B cell (primary cell): Measurements from ENCODE around the gene SEC61B. TPM values are rescaled to one million over a fixed set of nuclear protein-coding genes. Genes with fewer than 3 reads are reported as not detected.
"Not testable (repeated sequence)": the region's sequence is repeated elsewhere in the genome, so short reads cannot be mapped to it uniquely, and the experiment has no call there.

ENCODE experiments used
- ATAC-seq: fragments of 200-7000 bp; cut with Tn5 transposase; one replicate; pipeline ENCODE4 v1.10.0; 2021; ENCODE audit warnings: low read depth, mild to moderate bottlenecking, moderate number of reproducible peaks, moderate library complexity
- CTCF ChIA-PET: fragments of 350-600 bp; sonication (Branson Sonifier 250); formaldehyde crosslinking; loops from one replicate; lab custom pipeline; 2021; ENCODE audit warnings: antibody characterized with exemption, inconsistent platforms; lab: Charles Lee
- POLR2A ChIA-PET: fragments of 350-600 bp; sonication (Branson Sonifier 250); formaldehyde crosslinking; loops from one replicate; lab custom pipeline; 2021; ENCODE audit warnings: antibody characterized with exemption; lab: Charles Lee
- DNase-seq: peaks from one replicate; pipeline ENCODE4 v3.0.0; 2013
- H2AFZ ChIP-seq: 2 replicates; pipeline ENCODE4 v1.6.1; 2012; ENCODE audit warnings: mild to moderate bottlenecking, low read depth, low read length; ENCODE audit not compliant: insufficient read depth, poor library complexity, severe bottlenecking
- H3K27ac ChIP-seq, 2 donors: 1 replicate in 1 of 2; 2 replicates in 1 of 2; pipeline ENCODE4 v1.5.1; 2012 to 2013; ENCODE audit warnings: low read length in 2 of 2, mild to moderate bottlenecking in 2 of 2, moderate library complexity in 1 of 2
- H3K27me3 ChIP-seq, 4 experiments: fragments of 200-600 bp in 1 of 4; sonication (generic) in 1 of 4; replicated peaks in 1 of 4; 1 replicate in 2 of 4; 2 replicates in 2 of 4; pipeline versions ENCODE4 v1.6.1 to v1.7.0; 2013 to 2016; ENCODE audit warnings: low read length in 3 of 4, mild to moderate bottlenecking in 2 of 4, mixed read lengths in 1 of 4, moderate library complexity in 1 of 4; ENCODE audit not compliant: insufficient read depth in 4 of 4, control insufficient read depth in 3 of 4; ENCODE audit errors: control extremely low read depth in 1 of 4
- H3K36me3 ChIP-seq, 2 experiments: replicated peaks in 1 of 2; 1 replicate in 1 of 2; 2 replicates in 1 of 2; pipeline versions ENCODE4 v1.6.1 to v1.7.1; 2013; ENCODE audit warnings: low read length in 1 of 2; ENCODE audit not compliant: insufficient read depth in 2 of 2, control insufficient read depth in 1 of 2; ENCODE audit errors: control extremely low read depth in 1 of 2, extremely low read depth in 1 of 2
- H3K4me1 ChIP-seq, 2 donors: fragments of 200-600 bp in 1 of 2; sonication (generic) in 1 of 2; 1 replicate in 1 of 2; 2 replicates in 1 of 2; pipeline versions ENCODE4 v1.5.1 to v1.6.1; 2013 to 2017; ENCODE audit warnings: low read length in 2 of 2; ENCODE audit not compliant: control insufficient read depth in 2 of 2, insufficient read depth in 2 of 2
- H3K4me2 ChIP-seq: replicated peaks from 2 replicates; pipeline ENCODE3; 2012; ENCODE audit warnings: mild to moderate bottlenecking, low read depth, low read length; ENCODE audit not compliant: poor library complexity, severe bottlenecking
- H3K4me3 ChIP-seq, 5 experiments: fragments of 200-600 bp in 1 of 5; sonication (generic) in 1 of 5; 1 replicate in 3 of 5; 2 replicates in 2 of 5; pipeline versions ENCODE4 v1.5.1 to v1.7.0; 2011 to 2016; ENCODE audit warnings: low read length in 4 of 5, mild to moderate bottlenecking in 4 of 5, low read depth in 2 of 5, control low read depth in 1 of 5, moderate library complexity in 1 of 5; ENCODE audit not compliant: insufficient read depth in 1 of 5; ENCODE audit errors: control extremely low read depth in 1 of 5, extremely low read depth in 1 of 5
- H3K79me2 ChIP-seq: fragments of 200-600 bp; sonication (generic); one replicate; pipeline ENCODE4 v1.6.0; 2016; ENCODE audit warnings: low read length; ENCODE audit not compliant: control insufficient read depth, insufficient read depth
- H3K9ac ChIP-seq: fragments of 200-600 bp; sonication (generic); 2 replicates; pipeline ENCODE4 v1.6.1; 2017; ENCODE audit warnings: mild to moderate bottlenecking, low read length, moderate library complexity
- H3K9me3 ChIP-seq, 3 donors: one replicate each; pipeline versions ENCODE4 v1.6.1 to v1.7.1; 2013; ENCODE audit warnings: low read length in 2 of 3; ENCODE audit not compliant: control insufficient read depth in 2 of 3, insufficient read depth in 1 of 3; ENCODE audit errors: control extremely low read depth in 1 of 3
- H4K20me1 ChIP-seq: 2 replicates; pipeline ENCODE4 v1.6.0; 2012; ENCODE audit warnings: mild to moderate bottlenecking, low read length; ENCODE audit not compliant: insufficient read depth, control insufficient read depth, poor library complexity, severe bottlenecking
- H3K27ac Mint-ChIP-seq: one replicate; pipeline ENCODE4 v1.8.0; 2021; ENCODE audit warnings: mixed read lengths
- H3K27me3 Mint-ChIP-seq: one replicate; pipeline ENCODE4 v1.8.0; 2021; ENCODE audit warnings: mixed read lengths
- H3K4me1 Mint-ChIP-seq: one replicate; pipeline ENCODE4 v1.8.0; 2021; ENCODE audit warnings: mixed read lengths
- H3K4me3 Mint-ChIP-seq: one replicate; pipeline ENCODE4 v1.8.0; 2021; ENCODE audit warnings: mixed read lengths
- H3K9me3 Mint-ChIP-seq: one replicate; pipeline ENCODE4 v1.8.0; 2022; ENCODE audit warnings: mixed read lengths; ENCODE audit not compliant: insufficient read depth
- EZH2 ChIP-seq: IDR thresholded peaks from 2 replicates; pipeline ENCODE4 v1.6.1; 2012; ENCODE audit warnings: borderline replicate concordance, low read depth, mild to moderate bottlenecking, moderate library complexity, low read length; ENCODE audit not compliant: insufficient read depth, poor library complexity, severe bottlenecking
- WGBS: methylation state at CpG from one replicate; pipeline ENCODE4 v1.1.5; 2013; ENCODE audit warnings: missing lambda C conversion rate; ENCODE audit not compliant: insufficient coverage; 5-methylcytosine and 5-hydroxymethylcytosine counted together
- intact Hi-C: fragments of 100-400 bp; cut with micrococcal nuclease; formaldehyde crosslinking; loops from one replicate; pipeline ENCODE4 v1.10.0; 2022
- polyA plus RNA-seq: library from polyadenylated mRNA; depleted of rRNA; stranded (reverse); fragments of >200 nt; gene quantifications from 2 replicates; pipeline ENCODE4 v1.2.3, GENCODE V29; 2012
- total RNA-seq, 2 donors: library from RNA; stranded (reverse); fragments of 120-200 nt in 1 of 2; gene quantifications; 1 replicate in 1 of 2; 2 replicates in 1 of 2; pipeline versions ENCODE4 v1.2.3 to v1.2.4, GENCODE V29; 2013 to 2022
- TF ChIP-seq, protein P1 (sequence below): fragments of 200-600 bp; IDR thresholded peaks from one replicate; pipeline ENCODE4 v1.8.0; 2022; ENCODE audit warnings: antibody characterized with exemption, mild to moderate bottlenecking

The SEC61B gene
- total and polyA plus RNA-seq, 2 donors (not counting 1 experiment from before 2014, with no cell fraction given): 70.2 to 92.1 TPM

DNA sequence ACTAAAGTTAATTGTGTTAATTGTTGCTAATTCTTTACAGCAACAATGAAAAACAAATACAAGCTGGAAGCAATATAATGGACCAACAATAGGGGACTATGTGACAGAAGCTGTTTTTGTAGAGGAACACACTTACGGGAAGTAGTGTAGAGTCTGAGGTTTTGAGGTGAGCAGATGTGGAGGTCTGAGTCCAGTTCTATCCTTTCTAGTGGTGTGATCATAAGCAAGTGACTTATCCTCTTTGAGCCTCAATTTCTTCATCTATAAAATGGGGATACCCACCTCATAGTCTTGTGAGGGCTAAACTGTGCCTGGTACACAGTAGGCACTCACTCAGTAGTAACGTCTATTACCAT lies 28.6 kb upstream of the SEC61B start:
- Mint-ChIP-seq H3K27me3 (no peaks in the 10 kb centered on the region), H3K9me3 (no peaks in the 10 kb centered on the region), H3K4me3 (no peak overlapping the region), H3K4me1 (peaks cover 16% of the 10 kb centered on the region), H3K27ac (no peak overlapping the region)
- CTCF ChIA-PET: interaction anchor here (2.0 to 2.1 kb wide), 2 partner anchors 9 to 38 kb away, joined by 6 to 10 read pairs; no protein-coding TSS in a partner anchor
- POLR2A ChIA-PET: no interaction called here
- no CpG with 5 or more reads among the region's 2 CpGs for WGBS
- Histone ChIP-seq H3K27ac (no peak overlapping the region), H4K20me1 (no peaks in the 10 kb centered on the region), H3K36me3 (no peaks in the 10 kb centered on the region), H3K4me1 (peaks cover 2 to 3% of the 10 kb centered on the region in 2 donors), H3K4me2 (no peak overlapping the region), H3K79me2 (no peaks in the 10 kb centered on the region), H3K27me3 (no peaks in the 10 kb centered on the region), H3K9ac (no peak overlapping the region), H3K4me3 (no peak overlapping the region), H2AFZ (no peak overlapping the region), H3K9me3 (no peaks in the 10 kb centered on the region)
- intact Hi-C loops: no loop called here
- TF ChIP-seq EZH2: no peak
- TF ChIP-seq, protein P1, sequence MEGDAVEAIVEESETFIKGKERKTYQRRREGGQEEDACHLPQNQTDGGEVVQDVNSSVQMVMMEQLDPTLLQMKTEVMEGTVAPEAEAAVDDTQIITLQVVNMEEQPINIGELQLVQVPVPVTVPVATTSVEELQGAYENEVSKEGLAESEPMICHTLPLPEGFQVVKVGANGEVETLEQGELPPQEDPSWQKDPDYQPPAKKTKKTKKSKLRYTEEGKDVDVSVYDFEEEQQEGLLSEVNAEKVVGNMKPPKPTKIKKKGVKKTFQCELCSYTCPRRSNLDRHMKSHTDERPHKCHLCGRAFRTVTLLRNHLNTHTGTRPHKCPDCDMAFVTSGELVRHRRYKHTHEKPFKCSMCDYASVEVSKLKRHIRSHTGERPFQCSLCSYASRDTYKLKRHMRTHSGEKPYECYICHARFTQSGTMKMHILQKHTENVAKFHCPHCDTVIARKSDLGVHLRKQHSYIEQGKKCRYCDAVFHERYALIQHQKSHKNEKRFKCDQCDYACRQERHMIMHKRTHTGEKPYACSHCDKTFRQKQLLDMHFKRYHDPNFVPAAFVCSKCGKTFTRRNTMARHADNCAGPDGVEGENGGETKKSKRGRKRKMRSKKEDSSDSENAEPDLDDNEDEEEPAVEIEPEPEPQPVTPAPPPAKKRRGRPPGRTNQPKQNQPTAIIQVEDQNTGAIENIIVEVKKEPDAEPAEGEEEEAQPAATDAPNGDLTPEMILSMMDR: no peak
- DNase-seq (no peak), ATAC-seq (no peak)

GRCh38 chr9:99196484-99196883 lies 25.6 kb upstream of the SEC61B start:
- H3K4me1 Mint-ChIP-seq, H3K4me2 ChIP-seq, H3K27ac ChIP-seq, POLR2A ChIA-PET, H3K9me3 ChIP-seq, intact Hi-C loops, H3K9me3 Mint-ChIP-seq, H3K4me1 ChIP-seq, H3K4me3 ChIP-seq, H3K27ac Mint-ChIP-seq, H3K4me3 Mint-ChIP-seq, H3K9ac ChIP-seq, DNase-seq, H2AFZ ChIP-seq, H3K79me2 ChIP-seq, H3K36me3 ChIP-seq, H3K27me3 Mint-ChIP-seq, H4K20me1 ChIP-seq, H3K27me3 ChIP-seq, ATAC-seq: not testable (repeated sequence)
- WGBS: 92% methylated on average over 5 of the region's 5 CpGs
- CTCF ChIA-PET: interaction anchor here (1.2 to 2.6 kb wide), 4 partner anchors 10 to 35 kb away, joined by 3 to 24 read pairs (median 5); partner anchors contain the start of gene ALG2
